ENCODE measurements around the gene SIGLEC15.

SIGLEC15 gene

DNA sequence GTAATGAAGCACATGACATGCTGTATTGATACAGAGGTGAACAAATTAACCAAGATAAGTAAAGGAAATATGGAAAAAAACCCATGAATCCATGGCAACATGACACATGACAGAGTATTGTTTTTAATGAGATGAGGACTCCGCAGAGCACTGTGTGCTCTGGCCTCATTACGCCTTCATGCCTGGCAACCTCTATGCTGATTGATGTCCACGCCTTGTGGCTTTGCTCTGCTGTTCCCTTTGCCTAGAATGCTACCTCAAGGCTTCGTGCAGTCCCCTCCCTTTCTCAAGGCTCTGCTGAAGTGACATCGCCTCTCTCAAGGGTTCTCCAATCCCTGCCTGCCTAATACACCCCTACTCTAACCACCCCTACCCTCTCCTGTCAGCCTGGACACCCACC lies 8.4 kb downstream of the SIGLEC15 start:
- ATAC-seq, result no peak
- no peak for TF ChIP-seq ESRRG (CRISPR knock-in tag; IDR thresholded peaks at IDR 0.05)
- TF ChIP-seq ZC3H10 (CRISPR knock-in tag; IDR thresholded peaks at IDR 0.05), result no peak
- no peak for TF ChIP-seq ZFP3 (CRISPR knock-in tag; IDR thresholded peaks at IDR 0.05)
- TF ChIP-seq, protein P1, sequence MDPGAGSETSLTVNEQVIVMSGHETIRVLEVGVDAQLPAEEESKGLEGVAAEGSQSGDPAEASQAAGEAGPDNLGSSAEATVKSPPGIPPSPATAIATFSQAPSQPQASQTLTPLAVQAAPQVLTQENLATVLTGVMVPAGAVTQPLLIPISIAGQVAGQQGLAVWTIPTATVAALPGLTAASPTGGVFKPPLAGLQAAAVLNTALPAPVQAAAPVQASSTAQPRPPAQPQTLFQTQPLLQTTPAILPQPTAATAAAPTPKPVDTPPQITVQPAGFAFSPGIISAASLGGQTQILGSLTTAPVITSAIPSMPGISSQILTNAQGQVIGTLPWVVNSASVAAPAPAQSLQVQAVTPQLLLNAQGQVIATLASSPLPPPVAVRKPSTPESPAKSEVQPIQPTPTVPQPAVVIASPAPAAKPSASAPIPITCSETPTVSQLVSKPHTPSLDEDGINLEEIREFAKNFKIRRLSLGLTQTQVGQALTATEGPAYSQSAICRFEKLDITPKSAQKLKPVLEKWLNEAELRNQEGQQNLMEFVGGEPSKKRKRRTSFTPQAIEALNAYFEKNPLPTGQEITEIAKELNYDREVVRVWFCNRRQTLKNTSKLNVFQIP (CRISPR knock-in tag; IDR thresholded peaks at IDR 0.05; ENCODE audit: borderline replicate concordance, low read depth), result no peak
- no peak for TF ChIP-seq ZNF70 (CRISPR knock-in tag; IDR thresholded peaks at IDR 0.05)
- no peak for TF ChIP-seq ZFP30 (CRISPR knock-in tag; IDR thresholded peaks at IDR 0.05)
- no peak for TF ChIP-seq TSHZ2 (CRISPR knock-in tag; IDR thresholded peaks at IDR 0.05)
- TF ChIP-seq, protein P2, sequence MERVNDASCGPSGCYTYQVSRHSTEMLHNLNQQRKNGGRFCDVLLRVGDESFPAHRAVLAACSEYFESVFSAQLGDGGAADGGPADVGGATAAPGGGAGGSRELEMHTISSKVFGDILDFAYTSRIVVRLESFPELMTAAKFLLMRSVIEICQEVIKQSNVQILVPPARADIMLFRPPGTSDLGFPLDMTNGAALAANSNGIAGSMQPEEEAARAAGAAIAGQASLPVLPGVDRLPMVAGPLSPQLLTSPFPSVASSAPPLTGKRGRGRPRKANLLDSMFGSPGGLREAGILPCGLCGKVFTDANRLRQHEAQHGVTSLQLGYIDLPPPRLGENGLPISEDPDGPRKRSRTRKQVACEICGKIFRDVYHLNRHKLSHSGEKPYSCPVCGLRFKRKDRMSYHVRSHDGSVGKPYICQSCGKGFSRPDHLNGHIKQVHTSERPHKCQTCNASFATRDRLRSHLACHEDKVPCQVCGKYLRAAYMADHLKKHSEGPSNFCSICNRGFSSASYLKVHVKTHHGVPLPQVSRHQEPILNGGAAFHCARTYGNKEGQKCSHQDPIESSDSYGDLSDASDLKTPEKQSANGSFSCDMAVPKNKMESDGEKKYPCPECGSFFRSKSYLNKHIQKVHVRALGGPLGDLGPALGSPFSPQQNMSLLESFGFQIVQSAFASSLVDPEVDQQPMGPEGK (CRISPR knock-in tag; IDR thresholded peaks at IDR 0.05; ENCODE audit: borderline replicate concordance), result no peak
- no peak for TF ChIP-seq SNAI2 (CRISPR knock-in tag; IDR thresholded peaks at IDR 0.05)
- no peak for TF ChIP-seq ISL1 (CRISPR knock-in tag; IDR thresholded peaks at IDR 0.05)
- TF ChIP-seq TOX (CRISPR knock-in tag; IDR thresholded peaks at IDR 0.05; ENCODE audit: borderline replicate concordance), result no peak
- no peak for TF ChIP-seq ZNF8 (CRISPR knock-in tag; IDR thresholded peaks at IDR 0.05)
- TF ChIP-seq CREB5 (CRISPR knock-in tag; IDR thresholded peaks at IDR 0.05; ENCODE audit: low read depth), result no peak
- no peak for TF ChIP-seq ZNF565 (CRISPR knock-in tag; conservative IDR thresholded peaks at IDR 0.05; ENCODE audit: low read depth)
- no peak for TF ChIP-seq RARB (CRISPR knock-in tag; IDR thresholded peaks at IDR 0.05)
- no peak for TF ChIP-seq GLIS3 (CRISPR knock-in tag; IDR thresholded peaks at IDR 0.05)
- TF ChIP-seq CSDC2 (CRISPR knock-in tag; IDR thresholded peaks at IDR 0.05), result no peak

DNA sequence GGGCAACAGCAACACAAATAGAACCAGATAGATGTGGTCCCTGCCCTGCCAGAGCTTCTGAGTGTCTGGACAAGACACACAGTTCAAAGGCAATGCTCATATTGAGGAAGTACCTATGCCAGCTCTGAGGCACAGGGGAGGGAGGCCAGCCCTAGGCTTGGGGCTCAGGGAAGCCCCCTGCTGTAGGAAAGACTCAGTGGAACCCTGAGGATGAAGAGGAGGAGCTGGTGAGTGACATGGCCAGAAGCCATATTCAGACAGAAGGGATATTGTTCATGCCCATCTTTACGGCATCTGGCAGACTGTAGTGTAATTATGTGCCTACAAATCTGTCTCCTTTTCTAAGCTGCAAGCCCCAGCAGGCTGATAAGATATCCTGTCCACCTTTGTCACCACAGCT lies 8.8 kb downstream of the SIGLEC15 start:
- ATAC-seq, result no peak
- TF ChIP-seq ZFP3 (CRISPR knock-in tag; IDR thresholded peaks at IDR 0.05), result no peak
- TF ChIP-seq CREB5 (CRISPR knock-in tag; IDR thresholded peaks at IDR 0.05; ENCODE audit: low read depth), result no peak
- TF ChIP-seq, protein P3, sequence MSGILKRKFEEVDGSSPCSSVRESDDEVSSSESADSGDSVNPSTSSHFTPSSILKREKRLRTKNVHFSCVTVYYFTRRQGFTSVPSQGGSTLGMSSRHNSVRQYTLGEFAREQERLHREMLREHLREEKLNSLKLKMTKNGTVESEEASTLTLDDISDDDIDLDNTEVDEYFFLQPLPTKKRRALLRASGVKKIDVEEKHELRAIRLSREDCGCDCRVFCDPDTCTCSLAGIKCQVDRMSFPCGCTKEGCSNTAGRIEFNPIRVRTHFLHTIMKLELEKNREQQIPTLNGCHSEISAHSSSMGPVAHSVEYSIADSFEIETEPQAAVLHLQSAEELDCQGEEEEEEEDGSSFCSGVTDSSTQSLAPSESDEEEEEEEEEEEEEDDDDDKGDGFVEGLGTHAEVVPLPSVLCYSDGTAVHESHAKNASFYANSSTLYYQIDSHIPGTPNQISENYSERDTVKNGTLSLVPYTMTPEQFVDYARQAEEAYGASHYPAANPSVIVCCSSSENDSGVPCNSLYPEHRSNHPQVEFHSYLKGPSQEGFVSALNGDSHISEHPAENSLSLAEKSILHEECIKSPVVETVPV (CRISPR knock-in tag; IDR thresholded peaks at IDR 0.05), result no peak
- no peak for TF ChIP-seq ISL1 (CRISPR knock-in tag; IDR thresholded peaks at IDR 0.05)
- TF ChIP-seq ZNF565 (CRISPR knock-in tag; conservative IDR thresholded peaks at IDR 0.05; ENCODE audit: low read depth), result no peak
- TF ChIP-seq BACH2 (CRISPR knock-in tag; IDR thresholded peaks at IDR 0.05; ENCODE audit: borderline replicate concordance), result no peak
- no peak for TF ChIP-seq SNAI2 (CRISPR knock-in tag; IDR thresholded peaks at IDR 0.05)
- TF ChIP-seq TOX (CRISPR knock-in tag; IDR thresholded peaks at IDR 0.05; ENCODE audit: borderline replicate concordance), result no peak
- no peak for TF ChIP-seq ZFP30 (CRISPR knock-in tag; IDR thresholded peaks at IDR 0.05)
- no peak for TF ChIP-seq ESRRG (CRISPR knock-in tag; IDR thresholded peaks at IDR 0.05)
- TF ChIP-seq GLIS3 (CRISPR knock-in tag; IDR thresholded peaks at IDR 0.05), result no peak
